Measurements from ENCODE around the gene PRKAG2. TPM values are rescaled to one million over a fixed set of nuclear protein-coding genes. Genes with fewer than 3 reads are reported as not detected.
"Not testable (repeated sequence)": the region's sequence is repeated elsewhere in the genome, so short reads cannot be mapped to it uniquely, and the experiment has no call there.

The PRKAG2 gene
- total RNA-seq, 1 donor from 2014 or later: 20.6 TPM

DNA sequence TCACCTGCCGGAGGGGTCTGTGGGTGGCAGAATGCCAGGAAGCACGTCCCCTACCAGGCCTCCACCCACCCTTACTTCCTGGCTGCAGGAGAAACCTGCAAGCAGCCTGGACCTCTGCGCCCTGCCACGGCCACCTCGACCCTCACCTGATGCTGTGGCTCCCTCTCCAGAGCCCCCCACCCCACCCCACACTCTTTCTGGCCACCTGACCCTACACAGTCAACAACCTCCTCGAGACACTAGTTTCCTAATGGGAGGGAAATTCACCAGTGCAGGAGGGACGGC is 91.3 kb downstream of the PRKAG2 start:
- TF ChIP-seq, protein P1, sequence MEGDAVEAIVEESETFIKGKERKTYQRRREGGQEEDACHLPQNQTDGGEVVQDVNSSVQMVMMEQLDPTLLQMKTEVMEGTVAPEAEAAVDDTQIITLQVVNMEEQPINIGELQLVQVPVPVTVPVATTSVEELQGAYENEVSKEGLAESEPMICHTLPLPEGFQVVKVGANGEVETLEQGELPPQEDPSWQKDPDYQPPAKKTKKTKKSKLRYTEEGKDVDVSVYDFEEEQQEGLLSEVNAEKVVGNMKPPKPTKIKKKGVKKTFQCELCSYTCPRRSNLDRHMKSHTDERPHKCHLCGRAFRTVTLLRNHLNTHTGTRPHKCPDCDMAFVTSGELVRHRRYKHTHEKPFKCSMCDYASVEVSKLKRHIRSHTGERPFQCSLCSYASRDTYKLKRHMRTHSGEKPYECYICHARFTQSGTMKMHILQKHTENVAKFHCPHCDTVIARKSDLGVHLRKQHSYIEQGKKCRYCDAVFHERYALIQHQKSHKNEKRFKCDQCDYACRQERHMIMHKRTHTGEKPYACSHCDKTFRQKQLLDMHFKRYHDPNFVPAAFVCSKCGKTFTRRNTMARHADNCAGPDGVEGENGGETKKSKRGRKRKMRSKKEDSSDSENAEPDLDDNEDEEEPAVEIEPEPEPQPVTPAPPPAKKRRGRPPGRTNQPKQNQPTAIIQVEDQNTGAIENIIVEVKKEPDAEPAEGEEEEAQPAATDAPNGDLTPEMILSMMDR (IDR thresholded peaks at IDR 0.05; ENCODE audit: unreplicated experiment): no peak
- Mint-ChIP-seq H3K9me3 (ENCODE audit: low read depth) (no peaks in the 10 kb centered on the region), H3K36me3 (ENCODE audit: insufficient read depth) (no peaks in the 10 kb centered on the region), H3K27me3 (peaks cover 47% of the 10 kb centered on the region), H3K4me1 (ENCODE audit: low read depth) (peaks cover 8% of the 10 kb centered on the region), H3K27ac (no peak overlapping the region), H3K4me3 (ENCODE audit: low read depth) (no peak overlapping the region)
- no peak for DNase-seq (ENCODE audit: low spot score, unreplicated experiment)

DNA sequence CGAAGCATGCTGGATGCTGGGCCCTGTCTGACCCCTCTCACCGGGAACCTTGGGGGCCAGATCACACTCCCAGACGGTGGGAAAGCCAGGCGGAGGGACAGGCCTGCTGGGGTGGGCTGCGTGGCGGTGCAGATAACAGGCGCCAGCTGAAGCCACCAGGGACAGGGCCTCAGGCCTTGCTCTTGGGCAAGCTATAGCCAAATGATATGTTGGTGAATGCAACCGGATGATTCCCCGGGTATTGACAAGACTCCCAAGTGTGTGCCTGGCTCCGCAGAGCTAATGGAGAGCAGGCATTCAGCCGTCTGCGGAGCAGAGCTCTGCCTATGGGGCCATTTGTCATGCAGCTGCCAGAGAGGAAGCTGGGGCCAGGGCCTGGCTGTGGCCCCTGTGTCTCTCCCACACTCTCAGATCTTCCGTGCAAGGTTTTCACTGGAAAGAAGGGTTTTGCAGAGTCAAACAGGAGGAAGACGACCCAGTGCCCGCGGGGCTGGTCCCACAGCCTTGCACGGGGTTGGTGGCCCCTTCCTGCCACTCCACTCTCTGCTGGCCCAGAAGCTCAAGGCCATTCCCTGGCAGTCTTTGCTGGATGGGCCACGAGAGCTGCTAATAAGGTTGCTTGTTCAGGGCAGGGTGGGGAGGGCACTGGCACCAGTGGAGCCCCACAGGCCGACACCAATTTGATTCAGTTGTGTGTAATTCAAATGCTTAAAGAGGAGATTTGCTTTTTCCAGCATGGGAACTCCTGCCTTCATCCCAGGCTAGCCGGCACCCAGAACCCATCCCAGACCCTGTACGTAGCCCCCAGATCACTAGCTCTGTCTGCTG is 91.8 kb downstream of the PRKAG2 start:
- peaks cover 6% of the 10 kb centered on the region for H3K4me1 Mint-ChIP-seq (ENCODE audit: low read depth)
- no peaks in the 10 kb centered on the region for H3K36me3 Mint-ChIP-seq (ENCODE audit: insufficient read depth)
- no peak for DNase-seq (ENCODE audit: low spot score, unreplicated experiment)
- no peaks in the 10 kb centered on the region for H3K9me3 Mint-ChIP-seq (ENCODE audit: low read depth)
- TF ChIP-seq, protein P1 (IDR thresholded peaks at IDR 0.05; ENCODE audit: unreplicated experiment): no peak
- no peak overlapping the region for H3K27ac Mint-ChIP-seq
- peaks cover 46% of the 10 kb centered on the region for H3K27me3 Mint-ChIP-seq
- no peak overlapping the region for H3K4me3 Mint-ChIP-seq (ENCODE audit: low read depth)

DNA sequence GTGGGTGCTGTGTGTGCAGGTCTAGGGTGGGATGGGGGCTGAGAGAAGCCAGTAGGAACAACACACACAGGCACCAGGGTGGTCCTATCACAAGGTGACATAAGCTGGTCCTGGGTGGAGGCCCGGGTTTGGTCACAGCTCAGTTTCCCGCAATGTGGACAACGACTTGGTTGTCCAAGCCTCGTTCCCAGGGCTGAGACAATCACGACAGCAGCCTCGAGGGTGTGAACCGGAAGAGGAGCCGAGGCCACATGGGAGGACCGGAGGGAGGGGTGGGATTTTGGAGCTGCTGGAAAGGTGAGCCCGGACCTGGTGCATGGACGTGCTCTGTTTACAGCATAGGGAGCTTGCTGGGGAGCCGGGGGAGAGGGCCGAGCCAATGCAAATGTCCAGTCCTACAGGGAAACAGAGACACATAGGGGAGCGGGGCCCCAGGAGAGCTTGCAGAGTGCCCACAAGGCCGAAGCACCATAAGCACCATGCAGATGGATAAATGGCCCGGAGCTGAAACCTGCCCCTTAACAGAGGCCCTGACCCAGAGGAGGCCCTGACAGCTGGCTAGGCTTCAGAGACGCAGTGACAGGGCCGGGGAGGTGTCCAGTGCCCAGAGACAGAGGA is 92.8 kb downstream of the PRKAG2 start:
- H3K9me3 Mint-ChIP-seq (ENCODE audit: low read depth): no peaks in the 10 kb centered on the region
- DNase-seq (ENCODE audit: low spot score, unreplicated experiment): no peak
- H3K36me3 Mint-ChIP-seq (ENCODE audit: insufficient read depth): no peaks in the 10 kb centered on the region
- peaks cover 6% of the 10 kb centered on the region for H3K4me1 Mint-ChIP-seq (ENCODE audit: low read depth)
- H3K27me3 Mint-ChIP-seq: peaks cover 45% of the 10 kb centered on the region
- TF ChIP-seq, protein P1 (IDR thresholded peaks at IDR 0.05; ENCODE audit: unreplicated experiment): no peak
- no peak overlapping the region for H3K4me3 Mint-ChIP-seq (ENCODE audit: low read depth)
- H3K27ac Mint-ChIP-seq: no peak overlapping the region

DNA sequence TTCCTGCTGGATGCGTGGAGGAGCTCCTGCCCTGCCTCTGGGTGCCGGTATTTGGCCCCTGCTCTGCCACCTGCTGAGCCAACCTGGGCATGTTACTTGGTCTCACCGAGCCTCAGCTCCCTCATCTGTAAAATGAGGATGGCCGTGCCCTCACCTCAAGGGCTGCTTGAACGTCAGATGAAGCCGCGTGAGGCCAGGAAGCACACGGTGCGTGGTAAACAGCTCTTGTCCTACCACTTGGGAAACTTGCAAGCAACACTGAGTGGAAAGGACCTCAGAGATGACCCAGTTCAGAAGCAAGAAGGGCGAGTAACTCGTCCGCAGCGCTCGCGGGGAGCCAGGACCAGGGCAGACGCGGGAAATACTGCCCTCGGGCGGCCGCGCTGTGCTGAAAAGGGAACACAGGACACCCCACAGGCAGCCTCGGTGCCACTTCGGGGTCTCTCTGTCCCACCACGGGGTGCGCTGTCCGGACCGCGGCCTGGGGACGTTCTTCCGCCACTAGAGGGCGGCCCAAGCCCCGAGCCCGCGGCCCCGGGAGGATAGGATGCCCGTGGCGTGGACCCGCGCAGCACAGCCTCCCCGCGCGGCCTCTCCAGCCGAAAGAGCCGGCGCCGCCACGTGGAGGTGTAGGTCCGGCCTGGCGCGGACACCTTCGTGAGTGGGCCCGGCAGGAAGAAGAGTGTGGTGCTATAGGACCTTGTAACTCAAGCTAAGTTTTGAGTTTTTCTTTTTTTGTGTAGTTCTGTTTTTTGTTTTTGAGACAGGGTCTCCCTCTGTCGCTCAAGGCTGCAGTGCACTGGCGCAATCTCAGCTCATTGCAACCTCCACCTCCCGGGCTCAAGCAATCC is 94.1 kb downstream of the PRKAG2 start:
- DNase-seq (ENCODE audit: low spot score, unreplicated experiment): peak; percentile 78
- H3K4me3 Mint-ChIP-seq (ENCODE audit: low read depth): no peak overlapping the region
- TF ChIP-seq, protein P1 (IDR thresholded peaks at IDR 0.05; ENCODE audit: unreplicated experiment): peak; percentile 98
- peaks cover 6% of the 10 kb centered on the region for H3K4me1 Mint-ChIP-seq (ENCODE audit: low read depth)
- H3K27ac Mint-ChIP-seq: no peak overlapping the region
- peaks cover 3% of the 10 kb centered on the region for H3K36me3 Mint-ChIP-seq (ENCODE audit: insufficient read depth)
- H3K27me3 Mint-ChIP-seq: peaks cover 53% of the 10 kb centered on the region
- peaks cover 8% of the 10 kb centered on the region for H3K9me3 Mint-ChIP-seq (ENCODE audit: low read depth)

DNA sequence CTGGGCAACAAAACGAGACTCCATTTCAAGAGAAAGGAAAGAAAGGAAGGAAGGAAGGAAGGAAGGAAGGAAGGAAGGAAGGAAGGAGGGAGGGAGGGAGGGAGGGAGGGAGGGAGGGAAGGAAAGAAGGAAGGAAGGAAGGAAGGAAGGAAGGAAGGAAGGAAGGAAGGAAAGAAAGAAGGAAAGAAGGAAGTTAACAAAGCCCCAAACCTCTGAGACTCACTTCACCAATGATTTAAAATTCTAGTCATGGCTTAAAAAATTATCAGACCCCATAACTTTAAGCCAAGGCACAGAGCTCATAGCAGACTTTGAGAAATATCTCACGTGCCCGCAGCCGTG is 94.7 kb downstream of the PRKAG2 start:
- not testable (repeated sequence) for H3K36me3 Mint-ChIP-seq (ENCODE audit: insufficient read depth); H3K9me3 Mint-ChIP-seq (ENCODE audit: low read depth); DNase-seq (ENCODE audit: low spot score, unreplicated experiment); H3K4me1 Mint-ChIP-seq (ENCODE audit: low read depth); H3K27ac Mint-ChIP-seq; H3K4me3 Mint-ChIP-seq (ENCODE audit: low read depth)
- H3K27me3 Mint-ChIP-seq: peaks cover 53% of the 10 kb centered on the region
